ENCODE results near the gene ACMSD. TPM values are rescaled to one million over a fixed set of nuclear protein-coding genes. Genes with fewer than 3 reads are reported as not detected.
"Not testable (repeated sequence)": the region's sequence is repeated elsewhere in the genome, so short reads cannot be mapped to it uniquely, and the experiment has no call there.

Gene ACMSD
- polyA plus RNA-seq, 1 experiment, result not detected

- no peaks in the 10 kb centered on the region for H3K27me3 ChIP-seq (ENCODE audit: control insufficient read depth, insufficient read depth, low read length)
- CTCF ChIA-PET, result no interaction called here
- no peak overlapping the region for H3K27ac ChIP-seq (ENCODE audit: low read depth, low read length)
- no peak for TF ChIP-seq CTCF (IDR thresholded peaks at IDR 0.05; ENCODE audit: low read depth, low read length)
- H3K4me3 ChIP-seq (ENCODE audit: low read depth, low read length), result no peak overlapping the region
- DNase-seq (ENCODE audit: low read depth, low spot score), result no peak
- POLR2A ChIA-PET, result interaction anchor here (0.6 kb wide), 1 partner anchor 49 kb away, joined by 4 read pairs; no protein-coding TSS in a partner anchor
- H3K9me3 ChIP-seq (ENCODE audit: control insufficient read depth, insufficient read depth, low read length), result no peaks in the 10 kb centered on the region
These were observed 20.1 kb upstream of the ACMSD start for GRCh38 chr2:134818321-134818720.

DNA sequence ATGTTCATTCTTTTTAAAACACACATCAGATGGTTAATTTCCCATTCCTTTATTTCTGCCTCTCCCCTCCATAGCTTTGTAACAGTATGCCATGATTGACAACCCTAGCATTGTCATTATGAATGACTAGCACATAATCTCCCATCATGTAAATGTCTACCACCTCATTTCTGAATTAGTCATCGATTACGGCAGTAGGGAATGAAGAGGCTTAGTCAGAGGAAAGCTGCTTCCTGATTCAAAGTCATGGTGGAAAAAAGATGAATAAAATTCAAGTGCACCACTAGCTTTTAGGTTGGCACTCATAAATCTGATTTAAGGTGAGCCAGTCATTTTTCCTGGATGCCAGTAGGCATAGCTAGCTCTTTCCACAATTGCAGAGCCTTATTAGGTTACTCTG lies 19.1 kb upstream of the ACMSD start:
- no peak for DNase-seq (ENCODE audit: low read depth, low spot score)
- no peak overlapping the region for H3K27ac ChIP-seq (ENCODE audit: low read depth, low read length)
- H3K9me3 ChIP-seq (ENCODE audit: control insufficient read depth, insufficient read depth, low read length), result no peaks in the 10 kb centered on the region
- POLR2A ChIA-PET, result no interaction called here
- no peaks in the 10 kb centered on the region for H3K27me3 ChIP-seq (ENCODE audit: control insufficient read depth, insufficient read depth, low read length)
- CTCF ChIA-PET, result no interaction called here
- H3K4me3 ChIP-seq (ENCODE audit: low read depth, low read length), result no peak overlapping the region
- TF ChIP-seq CTCF (IDR thresholded peaks at IDR 0.05; ENCODE audit: low read depth, low read length), result no peak

- ChIA-PET POLR2A (no interaction called here), CTCF (no interaction called here)
- Histone ChIP-seq H3K27me3 (ENCODE audit: control insufficient read depth, insufficient read depth, low read length) (no peaks in the 10 kb centered on the region), H3K27ac (ENCODE audit: low read depth, low read length) (no peak overlapping the region), H3K4me3 (ENCODE audit: low read depth, low read length) (no peak overlapping the region), H3K9me3 (ENCODE audit: control insufficient read depth, insufficient read depth, low read length) (no peaks in the 10 kb centered on the region)
- DNase-seq (ENCODE audit: low read depth, low spot score), result no peak
- no peak for TF ChIP-seq CTCF (IDR thresholded peaks at IDR 0.05; ENCODE audit: low read depth, low read length)
These were observed 15.0 kb upstream of the ACMSD start for GRCh38 chr2:134823431-134823830.

DNA sequence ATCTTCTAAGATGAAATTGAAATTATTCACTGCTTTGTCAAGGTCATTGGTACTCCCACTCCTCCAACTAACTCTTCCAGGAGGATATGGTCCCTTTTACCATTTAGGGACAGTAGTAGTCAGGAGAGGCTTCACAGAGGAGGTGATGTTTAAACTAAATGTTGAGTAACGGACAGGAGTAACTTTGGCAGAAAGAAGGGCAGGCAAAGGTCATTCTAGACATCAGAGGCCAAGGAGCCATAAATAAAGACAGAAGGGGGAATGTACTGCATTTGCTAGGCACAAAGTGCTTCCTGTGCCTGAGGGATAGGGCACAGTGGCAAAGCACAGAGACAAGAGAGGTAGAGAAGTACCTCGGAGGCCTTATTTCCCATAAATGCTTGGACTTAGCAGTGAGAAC lies 14.6 kb upstream of the ACMSD start:
- Histone ChIP-seq H3K27ac (ENCODE audit: low read depth, low read length) (no peak overlapping the region), H3K4me3 (ENCODE audit: low read depth, low read length) (no peak overlapping the region), H3K27me3 (ENCODE audit: control insufficient read depth, insufficient read depth, low read length) (no peaks in the 10 kb centered on the region), H3K9me3 (ENCODE audit: control insufficient read depth, insufficient read depth, low read length) (no peaks in the 10 kb centered on the region)
- ChIA-PET CTCF (no interaction called here), POLR2A (no interaction called here)
- TF ChIP-seq CTCF (IDR thresholded peaks at IDR 0.05; ENCODE audit: low read depth, low read length), result no peak
- no peak for DNase-seq (ENCODE audit: low read depth, low spot score)

GRCh38 chr2:134825716-134826115 lies 12.7 kb upstream of the ACMSD start:
- POLR2A ChIA-PET; CTCF ChIA-PET; H3K27me3 ChIP-seq (ENCODE audit: control insufficient read depth, insufficient read depth, low read length); H3K4me3 ChIP-seq (ENCODE audit: low read depth, low read length); H3K9me3 ChIP-seq (ENCODE audit: control insufficient read depth, insufficient read depth, low read length); DNase-seq (ENCODE audit: low read depth, low spot score); H3K27ac ChIP-seq (ENCODE audit: low read depth, low read length): not testable (repeated sequence)

DNA sequence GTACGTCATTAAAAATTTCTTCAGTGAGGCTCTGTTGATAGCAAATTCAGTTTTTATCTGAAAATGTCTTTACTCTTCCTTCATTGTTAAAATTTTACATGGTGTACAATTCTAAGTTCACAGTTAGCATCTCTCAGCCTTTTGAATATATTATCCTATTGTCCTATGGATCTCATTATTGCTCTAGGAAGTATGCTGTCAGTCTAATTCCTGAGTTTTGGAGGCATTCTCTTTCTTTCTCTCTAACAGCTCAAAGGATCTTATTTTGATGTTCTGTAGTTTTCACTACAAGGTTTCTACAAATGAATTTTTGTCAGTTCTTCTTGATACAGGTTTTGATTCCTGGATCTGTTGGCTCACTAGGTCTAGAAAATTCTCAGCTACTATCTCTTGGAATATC lies 2.9 kb upstream of the ACMSD start:
- no peak overlapping the region for H3K4me3 ChIP-seq (ENCODE audit: low read depth, low read length)
- ChIA-PET CTCF (no interaction called here), POLR2A (no interaction called here)
- no peak for DNase-seq (ENCODE audit: low read depth, low spot score)
- H3K9me3 ChIP-seq (ENCODE audit: control insufficient read depth, insufficient read depth, low read length), result no peaks in the 10 kb centered on the region
- H3K27ac ChIP-seq (ENCODE audit: low read depth, low read length), result no peak overlapping the region
- no peak for TF ChIP-seq CTCF (IDR thresholded peaks at IDR 0.05; ENCODE audit: low read depth, low read length)
- H3K27me3 ChIP-seq (ENCODE audit: control insufficient read depth, insufficient read depth, low read length), result no peaks in the 10 kb centered on the region
